Hepatocyte (in vitro differentiated cells): ENCODE data around the gene CFAP221. TPM values are rescaled to one million over a fixed set of nuclear protein-coding genes. Genes with fewer than 3 reads are reported as not detected.
A peak's percentile ranks its signal among the peaks of the same experiment; 100 is the strongest.

Experiments used
- DNase-seq: peaks from one replicate; pipeline ENCODE4 v3.0.0-alpha.2; 2016; ENCODE audit warnings: low spot score
- H2AFZ ChIP-seq: fragments of 200-600 bp; sonication (generic); 2 replicates; pipeline ENCODE4 v1.6.0; 2016; ENCODE audit warnings: antibody characterized with exemption, mild to moderate bottlenecking
- H3K27ac ChIP-seq: fragments of 200-600 bp; sonication (generic); 2 replicates; pipeline ENCODE4 v1.5.1; 2016; ENCODE audit warnings: mild to moderate bottlenecking
- H3K27me3 ChIP-seq: fragments of 200-600 bp; sonication (generic); 2 replicates; pipeline ENCODE4 v1.6.1; 2016
- H3K36me3 ChIP-seq: fragments of 200-600 bp; sonication (generic); replicated peaks from 2 replicates; pipeline ENCODE4 v1.5.1; 2016; ENCODE audit warnings: low read depth; ENCODE audit not compliant: insufficient read depth
- H3K4me1 ChIP-seq: fragments of 200-600 bp; sonication (generic); 2 replicates; pipeline ENCODE4 v1.5.1; 2016; ENCODE audit warnings: mild to moderate bottlenecking, moderate library complexity; ENCODE audit not compliant: insufficient read depth
- H3K4me2 ChIP-seq: fragments of 200-600 bp; sonication (generic); 2 replicates; pipeline ENCODE4 v1.6.0; 2016
- H3K4me3 ChIP-seq: fragments of 200-600 bp; sonication (generic); 2 replicates; pipeline ENCODE4 v1.5.1; 2016; ENCODE audit warnings: mild to moderate bottlenecking
- H3K79me2 ChIP-seq: fragments of 200-600 bp; sonication (generic); 2 replicates; pipeline ENCODE4 v1.6.0; 2017; ENCODE audit warnings: mild to moderate bottlenecking
- H3K9me2 ChIP-seq: fragments of 200-600 bp; sonication (generic); replicated peaks from 2 replicates; pipeline ENCODE4 v1.6.0; 2017; ENCODE audit warnings: mild to moderate bottlenecking; ENCODE audit not compliant: insufficient read depth
- H3K9me3 ChIP-seq: fragments of 200-600 bp; sonication (generic); 2 replicates; pipeline ENCODE4 v1.5.1; 2016; ENCODE audit warnings: low read depth, mild to moderate bottlenecking
- H4K20me1 ChIP-seq: fragments of 200-600 bp; sonication (generic); 2 replicates; pipeline ENCODE4 v1.6.0; 2016; ENCODE audit warnings: mild to moderate bottlenecking; ENCODE audit not compliant: insufficient read depth, poor library complexity, severe bottlenecking
- CTCF ChIP-seq: fragments of 200-600 bp; sonication (generic); IDR thresholded peaks from 2 replicates; pipeline ENCODE4 v1.5.1; 2016; ENCODE audit warnings: antibody characterized with exemption, mild to moderate bottlenecking; ENCODE audit not compliant: poor library complexity
- EZH2 ChIP-seq: fragments of 200-600 bp; sonication (generic); IDR thresholded peaks from 2 replicates; pipeline ENCODE4 v1.6.1; 2016; ENCODE audit warnings: antibody characterized with exemption, mild to moderate bottlenecking, borderline replicate concordance
- EZH2phosphoT487 ChIP-seq: fragments of 200-600 bp; sonication (generic); IDR thresholded peaks from one replicate; pipeline ENCODE4 v1.6.1; 2018; ENCODE audit warnings: antibody characterized with exemption, mild to moderate bottlenecking, low read depth, moderate library complexity; ENCODE audit not compliant: unreplicated experiment, severe bottlenecking
- WGBS: methylation state at CpG from one replicate; pipeline ENCODE4 v1.1.6; 2016; ENCODE audit warnings: low lambda C conversion rate; ENCODE audit errors: missing lambda C conversion rate; 5-methylcytosine and 5-hydroxymethylcytosine counted together
- polyA plus RNA-seq: library from polyadenylated mRNA; unstranded; fragments of >200 nt; fragmentation: Nextera tagmentation; extraction: Ambion mirVana; gene quantifications from 2 replicates; pipeline ENCODE4 v1.2.1, GENCODE V29; 2016
- total RNA-seq: library from RNA; depleted of rRNA; stranded (reverse); fragments of >200 nt; gene quantifications from 2 replicates; pipeline ENCODE4 v1.2.3, GENCODE V29; 2014

CFAP221 gene
- total and polyA plus RNA-seq, 2 experiments from 2014 or later = 3.3 to 3.4 TPM

- peak; percentile 15 for DNase-seq
- no peaks in the 10 kb centered on the region for H3K36me3 ChIP-seq
- H3K27ac ChIP-seq = peak overlapping the region; percentile 12
- no peaks in the 10 kb centered on the region for H3K27me3 ChIP-seq
- TF ChIP-seq CTCF (no peak), EZH2 (no peak), EZH2phosphoT487 (no peak)
- H3K4me2 ChIP-seq = no peak overlapping the region
- no peaks in the 10 kb centered on the region for H4K20me1 ChIP-seq
- no peaks in the 10 kb centered on the region for H3K9me2 ChIP-seq
- no peak overlapping the region for H2AFZ ChIP-seq
- no peak overlapping the region for H3K4me3 ChIP-seq
- WGBS = 38% methylated on average over 3 of the region's 3 CpGs
- H3K79me2 ChIP-seq = no peaks in the 10 kb centered on the region
- H3K4me1 ChIP-seq = peaks cover 4% of the 10 kb centered on the region
- H3K9me3 ChIP-seq = no peaks in the 10 kb centered on the region
Observed at GRCh38 chr2:119590873-119591272, 46.6 kb downstream of the CFAP221 start.

- no peak overlapping the region for H3K4me2 ChIP-seq
- no peak overlapping the region for H2AFZ ChIP-seq
- DNase-seq = no peak
- no peak overlapping the region for H3K27ac ChIP-seq
- 93% methylated on average over 3 of the region's 3 CpGs for WGBS
- no peaks in the 10 kb centered on the region for H3K9me3 ChIP-seq
- no peaks in the 10 kb centered on the region for H3K27me3 ChIP-seq
- no peaks in the 10 kb centered on the region for H4K20me1 ChIP-seq
- TF ChIP-seq EZH2 = no peak
- TF ChIP-seq CTCF = no peak
- no peak for TF ChIP-seq EZH2phosphoT487
- no peaks in the 10 kb centered on the region for H3K9me2 ChIP-seq
- H3K36me3 ChIP-seq = no peaks in the 10 kb centered on the region
- peaks cover 4% of the 10 kb centered on the region for H3K4me1 ChIP-seq
- no peak overlapping the region for H3K4me3 ChIP-seq
- H3K79me2 ChIP-seq = no peaks in the 10 kb centered on the region
Observed at GRCh38 chr2:119591523-119591922, 47.3 kb downstream of the CFAP221 start.

- Histone ChIP-seq H3K9me3 (no peaks in the 10 kb centered on the region), H3K36me3 (no peaks in the 10 kb centered on the region), H3K4me2 (no peak overlapping the region), H3K27ac (no peak overlapping the region), H3K4me1 (peaks cover 4% of the 10 kb centered on the region), H3K4me3 (no peak overlapping the region), H2AFZ (no peak overlapping the region), H3K9me2 (no peaks in the 10 kb centered on the region), H3K27me3 (no peaks in the 10 kb centered on the region), H4K20me1 (no peaks in the 10 kb centered on the region), H3K79me2 (no peaks in the 10 kb centered on the region)
- WGBS = 65% methylated on average over 5 of the region's 5 CpGs
- DNase-seq = no peak
- TF ChIP-seq EZH2phosphoT487 (no peak), EZH2 (no peak), CTCF (no peak)
Observed at GRCh38 chr2:119592436-119592835, 48.2 kb downstream of the CFAP221 start.

- Histone ChIP-seq H3K27me3 (no peaks in the 10 kb centered on the region), H3K9me2 (no peaks in the 10 kb centered on the region), H3K27ac (no peak overlapping the region), H3K4me1 (no peaks in the 10 kb centered on the region), H3K79me2 (no peaks in the 10 kb centered on the region), H2AFZ (no peak overlapping the region), H4K20me1 (no peaks in the 10 kb centered on the region), H3K4me3 (no peak overlapping the region), H3K4me2 (no peak overlapping the region), H3K36me3 (no peaks in the 10 kb centered on the region), H3K9me3 (no peaks in the 10 kb centered on the region)
- TF ChIP-seq EZH2 (no peak), EZH2phosphoT487 (no peak), CTCF (no peak)
- WGBS = 72% methylated on average over 6 of the region's 6 CpGs
- no peak for DNase-seq
Observed at GRCh38 chr2:119596638-119597037, 52.4 kb downstream of the CFAP221 start.
